Skeletal muscle tissue (tissue), 4 donors: Measurements from ENCODE around the gene UBL3. TPM values are rescaled to one million over a fixed set of nuclear protein-coding genes. Genes with fewer than 3 reads are reported as not detected.

ENCODE experiments used
- H3K27ac ChIP-seq: one replicate; pipeline ENCODE4 v1.7.0; 2013; ENCODE audit warnings: mild to moderate bottlenecking, low read depth, low read length, inconsistent platforms
- H3K27me3 ChIP-seq, 3 donors: one replicate each; pipeline ENCODE4 v1.7.0; 2013; ENCODE audit warnings: low read length in 3 of 3; ENCODE audit not compliant: control insufficient read depth in 3 of 3, insufficient read depth in 3 of 3
- H3K36me3 ChIP-seq, 3 donors: one replicate each; pipeline ENCODE4 v1.7.0; 2013; ENCODE audit warnings: low read length in 3 of 3; ENCODE audit not compliant: control insufficient read depth in 3 of 3, insufficient read depth in 3 of 3
- H3K4me1 ChIP-seq, 3 donors: one replicate each; pipeline ENCODE4 v1.7.0; 2013; ENCODE audit warnings: low read length in 3 of 3, mild to moderate bottlenecking in 3 of 3; ENCODE audit not compliant: control insufficient read depth in 3 of 3, insufficient read depth in 3 of 3
- H3K4me3 ChIP-seq, 3 donors: one replicate each; pipeline ENCODE4 v1.7.0; 2013; ENCODE audit warnings: low read length in 3 of 3
- H3K9ac ChIP-seq, 3 donors: one replicate each; pipeline ENCODE4 v1.7.0; 2013; ENCODE audit warnings: low read length in 3 of 3, mild to moderate bottlenecking in 3 of 3, moderate library complexity in 2 of 3, low read depth in 1 of 3
- H3K9me3 ChIP-seq, 3 donors: one replicate each; pipeline ENCODE4 v1.7.0; 2013; ENCODE audit warnings: low read length in 3 of 3; ENCODE audit not compliant: control insufficient read depth in 3 of 3
- total RNA-seq: library from RNA; depleted of rRNA; stranded (reverse); fragments of >200 nt; gene quantifications from one replicate; pipeline ENCODE4 v1.2.3, GENCODE V29; 2014
- donor health status: Osteomylitis.

Gene UBL3
- total RNA-seq, 1 donor from 2014 or later: 14.6 TPM

DNA sequence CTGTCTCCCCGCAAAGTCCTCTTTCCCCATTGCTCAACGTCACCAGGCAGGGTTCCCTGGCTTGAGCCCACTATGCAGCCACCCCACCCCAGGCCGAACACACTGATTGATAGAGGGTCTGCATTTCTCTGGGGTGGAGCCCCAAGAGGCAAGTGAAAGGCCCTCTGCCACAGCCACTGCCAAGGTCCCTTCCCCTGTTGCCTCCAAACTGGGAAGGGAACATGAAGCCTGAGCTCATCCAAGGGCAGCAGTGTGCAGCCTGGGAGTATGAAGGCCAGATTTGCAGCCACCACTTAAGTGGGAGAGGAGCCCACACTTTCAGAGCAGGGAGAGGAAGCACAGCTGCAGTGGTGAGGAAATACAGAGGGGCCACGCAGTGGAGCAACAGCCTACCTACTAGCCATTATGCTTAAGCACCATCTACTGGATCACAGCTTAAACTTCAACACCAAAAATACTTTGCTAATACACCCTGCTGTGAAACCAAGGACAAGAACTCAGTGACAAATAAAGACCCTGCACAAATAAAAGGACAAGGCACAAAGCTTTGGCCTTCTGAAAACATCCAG lies 48.6 kb downstream of the UBL3 start:
- H3K9ac ChIP-seq: no peak overlapping the region
- H3K4me3 ChIP-seq: no peak overlapping the region
- H3K27ac ChIP-seq: no peak overlapping the region

DNA sequence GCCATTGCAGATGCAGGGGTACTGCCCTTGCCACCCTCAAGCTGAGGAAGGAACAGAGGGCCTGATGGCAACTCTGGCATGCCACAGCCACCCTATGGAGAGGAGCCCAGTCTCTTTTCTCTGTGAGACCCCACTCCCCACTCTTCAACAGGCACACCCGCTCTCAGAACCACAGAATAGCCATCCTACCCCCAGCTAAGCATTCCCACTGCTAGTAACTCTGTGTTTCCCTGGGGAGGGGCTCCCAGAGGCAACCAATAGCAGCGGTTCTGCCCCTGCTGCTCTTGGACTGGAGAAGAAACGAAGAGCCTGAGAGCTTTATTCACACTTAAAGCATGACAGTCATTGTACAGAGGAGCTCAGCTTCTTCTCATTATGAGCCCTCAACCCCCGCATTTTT lies 49.3 kb downstream of the UBL3 start:
- Histone ChIP-seq H3K27ac (no peak overlapping the region), H3K36me3 (no peaks in the 10 kb centered on the region), H3K27me3 (no peaks in the 10 kb centered on the region), H3K9me3 (no peaks in the 10 kb centered on the region), H3K4me1 (peaks cover 4 to 8% (median 6%) of the 10 kb centered on the region in 3 donors), H3K4me3 (no peak overlapping the region), H3K9ac (no peak overlapping the region)

More for the DNA sequence above, 48.6 kb downstream of the UBL3 start:
- no peaks in the 10 kb centered on the region for H3K9me3 ChIP-seq
- H3K36me3 ChIP-seq: no peaks in the 10 kb centered on the region
- H3K27me3 ChIP-seq: no peaks in the 10 kb centered on the region
- peaks cover 6 to 8% (median 7%) of the 10 kb centered on the region in 3 donors for H3K4me1 ChIP-seq

DNA sequence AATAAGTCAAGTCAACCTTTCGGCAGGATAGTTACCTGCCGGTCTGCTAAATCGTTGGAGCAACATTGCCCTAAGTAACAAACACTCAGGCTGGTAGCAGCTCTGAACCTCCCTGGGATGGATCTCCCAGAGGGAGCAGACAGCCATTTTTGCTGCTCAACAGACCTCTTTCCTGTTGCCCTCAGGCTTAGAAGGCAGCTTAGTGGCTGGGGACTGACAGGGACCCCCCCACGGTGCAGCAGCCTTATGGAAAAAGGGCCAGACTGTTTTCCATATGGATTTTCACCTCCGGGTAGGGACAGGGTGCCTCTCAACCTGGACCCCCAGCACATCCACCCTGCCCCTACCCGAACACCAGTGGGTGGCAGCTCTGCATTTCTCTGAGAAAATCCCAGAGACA lies 49.7 kb downstream of the UBL3 start:
- Histone ChIP-seq H3K9me3 (no peaks in the 10 kb centered on the region), H3K27me3 (no peaks in the 10 kb centered on the region), H3K27ac (no peak overlapping the region), H3K4me1 (peaks cover 4 to 8% (median 6%) of the 10 kb centered on the region in 3 donors), H3K9ac (no peak overlapping the region), H3K36me3 (no peaks in the 10 kb centered on the region), H3K4me3 (no peak overlapping the region)

DNA sequence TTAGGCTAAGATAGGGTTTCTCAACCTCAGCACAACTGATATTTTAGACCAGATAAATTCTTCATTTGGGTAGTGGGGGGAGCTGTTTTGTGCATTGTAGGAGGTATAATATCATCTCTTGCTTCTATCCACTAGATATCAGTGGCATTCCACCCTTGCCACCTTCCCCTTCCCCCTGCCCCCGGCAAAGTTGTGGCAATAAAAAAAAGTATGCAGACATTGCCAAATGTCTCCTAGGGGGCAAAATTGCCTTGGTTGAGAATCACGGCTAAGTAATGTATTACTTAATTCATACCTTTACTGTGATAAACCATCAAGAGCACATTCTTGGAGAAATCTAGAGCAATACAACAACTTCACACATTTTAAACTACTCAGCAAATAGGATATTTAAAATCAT lies 51.4 kb downstream of the UBL3 start:
- Histone ChIP-seq H3K9ac (no peak overlapping the region), H3K4me1 (peaks cover 4 to 8% (median 6%) of the 10 kb centered on the region in 3 donors), H3K27ac (no peak overlapping the region), H3K9me3 (no peaks in the 10 kb centered on the region), H3K27me3 (no peaks in the 10 kb centered on the region), H3K4me3 (no peak overlapping the region), H3K36me3 (no peaks in the 10 kb centered on the region)

DNA sequence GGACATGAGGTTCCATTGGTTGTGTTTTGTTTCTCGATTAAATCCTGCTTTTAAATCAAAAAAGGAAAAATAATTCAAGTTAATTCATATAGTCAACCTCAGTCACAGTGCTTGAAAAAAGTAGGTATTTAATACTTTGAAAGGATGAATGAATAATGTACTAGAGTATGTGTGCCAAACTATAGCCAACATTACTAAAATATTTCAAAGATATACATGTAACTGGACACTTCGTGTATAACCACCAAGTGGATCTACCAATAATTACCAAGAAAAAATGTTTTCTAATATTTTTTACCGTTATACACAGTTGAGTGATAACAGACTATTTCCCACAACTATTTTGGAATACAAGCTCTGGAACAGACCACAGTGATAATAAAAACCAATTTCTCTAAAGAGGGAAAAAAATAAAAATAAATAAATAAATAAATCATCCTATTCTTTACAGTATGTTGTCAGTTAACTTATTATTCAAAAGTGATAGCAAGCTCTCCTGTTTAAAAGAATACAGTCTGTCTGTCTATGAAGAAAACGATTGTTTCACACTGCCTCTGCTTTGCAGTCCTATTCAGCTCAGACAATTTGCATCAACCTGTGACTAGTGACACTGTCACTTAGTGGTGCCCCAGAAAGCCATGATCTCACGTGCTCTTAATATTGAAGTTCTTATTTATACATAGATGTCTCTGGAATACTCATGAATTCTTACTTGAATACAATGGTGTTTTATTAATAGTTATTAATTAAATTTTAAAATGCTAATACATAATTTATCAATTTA lies 58.2 kb downstream of the UBL3 start:
- no peaks in the 10 kb centered on the region for H3K4me1 ChIP-seq

DNA sequence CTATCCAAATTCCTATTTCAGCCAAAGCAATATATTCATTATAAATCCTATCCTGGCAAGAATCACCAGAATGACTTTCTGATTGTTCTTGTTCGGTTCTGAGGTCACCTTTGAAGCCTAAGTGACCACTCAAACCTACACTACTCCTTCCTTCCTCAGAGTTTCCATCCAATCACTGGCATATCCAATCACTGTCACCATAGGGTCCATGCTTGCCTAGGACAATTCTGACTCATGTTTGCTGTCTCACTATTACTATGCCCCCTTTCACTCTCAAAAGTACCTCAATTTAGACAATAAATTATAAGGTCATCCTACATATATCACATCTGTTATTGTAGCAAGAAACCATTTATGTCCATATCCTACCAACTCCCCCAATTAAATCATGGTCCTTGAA lies 58.9 kb downstream of the UBL3 start:
- H3K27ac ChIP-seq: no peak overlapping the region
- H3K9ac ChIP-seq: no peak overlapping the region
- H3K4me1 ChIP-seq: no peaks in the 10 kb centered on the region
- H3K36me3 ChIP-seq: no peaks in the 10 kb centered on the region
- H3K4me3 ChIP-seq: no peak overlapping the region
- H3K27me3 ChIP-seq: no peaks in the 10 kb centered on the region
- no peaks in the 10 kb centered on the region for H3K9me3 ChIP-seq

More for the DNA sequence above, 58.2 kb downstream of the UBL3 start:
- Histone ChIP-seq H3K27ac (no peak overlapping the region), H3K9me3 (no peaks in the 10 kb centered on the region), H3K36me3 (no peaks in the 10 kb centered on the region), H3K27me3 (no peaks in the 10 kb centered on the region), H3K4me3 (no peak overlapping the region), H3K9ac (no peak overlapping the region)

DNA sequence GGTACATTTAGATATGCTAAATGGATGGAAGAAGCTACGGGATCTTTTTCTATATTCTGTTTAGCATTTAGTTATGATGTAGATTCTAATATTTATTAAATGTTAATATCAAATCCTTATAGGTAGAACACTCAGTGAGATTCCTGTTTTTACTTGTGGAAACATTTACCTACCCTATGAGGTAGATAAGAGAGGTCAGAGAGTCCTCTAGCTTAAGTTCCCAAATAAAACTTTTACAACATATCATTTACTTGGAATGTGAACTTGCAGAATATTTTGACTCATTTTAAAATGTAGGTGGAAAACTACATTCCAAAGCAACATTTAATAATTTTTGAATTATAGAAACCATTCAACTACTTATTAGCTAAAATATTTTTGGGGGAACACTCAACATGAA lies 63.7 kb downstream of the UBL3 start:
- Histone ChIP-seq H3K36me3 (no peaks in the 10 kb centered on the region), H3K4me3 (no peak overlapping the region), H3K9me3 (no peaks in the 10 kb centered on the region), H3K27ac (no peak overlapping the region), H3K9ac (no peak overlapping the region), H3K27me3 (no peaks in the 10 kb centered on the region), H3K4me1 (peaks cover 0 to 6% (median 4%) of the 10 kb centered on the region in 3 donors)

DNA sequence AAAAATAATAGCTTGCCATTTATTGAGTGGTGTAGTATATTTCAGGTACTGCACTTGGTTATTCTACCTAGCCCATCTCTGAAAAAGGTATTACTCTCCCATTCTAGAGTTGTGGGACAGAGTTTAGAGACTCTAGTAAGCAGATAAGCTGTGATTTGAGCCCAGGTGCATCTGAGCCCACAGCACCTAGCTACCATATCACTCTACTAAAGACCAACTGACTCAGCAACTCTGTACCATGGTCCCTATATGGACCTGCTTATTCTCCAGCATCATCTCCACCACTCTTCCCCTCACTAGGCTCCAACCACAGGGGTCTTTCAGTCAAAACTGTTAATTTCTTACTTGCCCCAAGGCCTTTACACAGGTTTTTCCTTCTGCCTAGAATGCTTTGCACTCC lies 64.4 kb downstream of the UBL3 start:
- Histone ChIP-seq H3K4me1 (peaks cover 0 to 6% (median 4%) of the 10 kb centered on the region in 3 donors), H3K27me3 (no peaks in the 10 kb centered on the region), H3K9me3 (no peaks in the 10 kb centered on the region)

DNA sequence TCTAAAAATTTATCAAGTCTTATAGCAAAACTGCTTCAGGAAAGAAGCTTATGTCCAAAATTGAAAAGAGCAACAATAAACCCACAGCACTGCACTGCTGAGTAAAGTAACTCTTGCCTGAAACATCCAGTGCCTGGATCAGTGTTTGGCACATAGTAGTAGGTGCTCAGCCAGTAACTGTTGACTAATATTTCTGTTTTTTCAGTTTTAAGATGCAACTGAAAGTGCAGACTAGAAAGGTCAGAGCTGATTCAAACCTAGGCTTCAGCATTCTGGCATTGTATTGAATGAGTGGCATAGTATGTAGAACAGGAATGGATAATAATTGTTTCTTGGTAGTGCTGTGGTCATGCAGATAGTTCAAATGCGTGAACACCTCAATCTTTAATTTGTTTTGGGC lies 67.6 kb downstream of the UBL3 start:
- H3K36me3 ChIP-seq: no peaks in the 10 kb centered on the region
- no peaks in the 10 kb centered on the region for H3K27me3 ChIP-seq
- no peak overlapping the region for H3K4me3 ChIP-seq
- H3K9ac ChIP-seq: no peak overlapping the region
- no peak overlapping the region for H3K27ac ChIP-seq
- no peaks in the 10 kb centered on the region for H3K9me3 ChIP-seq
- H3K4me1 ChIP-seq: peaks cover 0 to 6% (median 4%) of the 10 kb centered on the region in 3 donors

More for the DNA sequence above, 64.4 kb downstream of the UBL3 start:
- H3K9ac ChIP-seq: no peak overlapping the region
- no peak overlapping the region for H3K27ac ChIP-seq
- H3K4me3 ChIP-seq: no peak overlapping the region
- H3K36me3 ChIP-seq: no peaks in the 10 kb centered on the region

DNA sequence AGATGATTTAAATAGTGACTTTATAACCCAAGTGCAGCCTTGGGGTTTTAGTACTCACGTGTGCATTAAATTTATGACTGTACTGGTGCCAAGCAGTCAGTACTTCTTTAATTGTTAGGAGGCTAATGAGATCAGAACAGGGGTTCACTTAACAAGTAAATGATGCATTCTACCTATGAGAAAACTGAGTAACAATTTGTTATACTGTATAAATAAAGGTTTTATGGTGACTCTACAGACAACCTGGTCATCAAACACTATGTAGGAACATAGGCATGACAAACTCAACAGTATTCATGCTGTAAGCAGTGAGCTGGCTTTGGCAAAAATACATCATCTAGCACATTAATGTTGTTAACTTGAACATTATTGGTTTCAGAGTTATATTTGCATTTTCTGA lies 75.6 kb downstream of the UBL3 start:
- Histone ChIP-seq H3K36me3 (no peaks in the 10 kb centered on the region), H3K9me3 (no peaks in the 10 kb centered on the region), H3K4me3 (no peak overlapping the region), H3K4me1 (no peaks in the 10 kb centered on the region), H3K27me3 (no peaks in the 10 kb centered on the region), H3K9ac (no peak overlapping the region), H3K27ac (no peak overlapping the region)
